Measurements from ENCODE around the gene MX1.

The MX1 gene

GRCh38 chr21:41497008-41497407, 71.0 kb downstream of the MX1 start:
- Mint-ChIP-seq H3K27ac (no peak overlapping the region), H3K4me1 (ENCODE audit: low read depth) (no peaks in the 10 kb centered on the region), H3K9me3 (no peaks in the 10 kb centered on the region), H3K27me3 (peaks cover 14% of the 10 kb centered on the region), H3K36me3 (ENCODE audit: low read depth) (no peaks in the 10 kb centered on the region), H3K4me3 (no peak overlapping the region)
- DNase-seq: no peak

GRCh38 chr21:41497788-41498187, 71.7 kb downstream of the MX1 start:
- no peak overlapping the region for H3K27ac Mint-ChIP-seq
- H3K27me3 Mint-ChIP-seq: peaks cover 19% of the 10 kb centered on the region

GRCh38 chr21:41499920-41500319, 73.9 kb downstream of the MX1 start:
- Mint-ChIP-seq H3K4me1 (ENCODE audit: low read depth) (no peaks in the 10 kb centered on the region), H3K27me3 (peaks cover 29% of the 10 kb centered on the region), H3K4me3 (no peak overlapping the region), H3K27ac (no peak overlapping the region), H3K36me3 (ENCODE audit: low read depth) (no peaks in the 10 kb centered on the region), H3K9me3 (no peaks in the 10 kb centered on the region)
- no peak for DNase-seq

More at GRCh38 chr21:41497788-41498187, 71.7 kb downstream of the MX1 start:
- H3K9me3 Mint-ChIP-seq: no peaks in the 10 kb centered on the region
- no peaks in the 10 kb centered on the region for H3K4me1 Mint-ChIP-seq (ENCODE audit: low read depth)
- no peak for DNase-seq
- no peaks in the 10 kb centered on the region for H3K36me3 Mint-ChIP-seq (ENCODE audit: low read depth)
- H3K4me3 Mint-ChIP-seq: no peak overlapping the region

GRCh38 chr21:41500363-41500762, 74.3 kb downstream of the MX1 start:
- Mint-ChIP-seq H3K9me3 (no peaks in the 10 kb centered on the region), H3K36me3 (ENCODE audit: low read depth) (no peaks in the 10 kb centered on the region), H3K27ac (no peak overlapping the region), H3K27me3 (peaks cover 33% of the 10 kb centered on the region), H3K4me3 (no peak overlapping the region), H3K4me1 (ENCODE audit: low read depth) (no peaks in the 10 kb centered on the region)
- no peak for DNase-seq

- Mint-ChIP-seq H3K4me1 (ENCODE audit: low read depth) (no peaks in the 10 kb centered on the region), H3K36me3 (ENCODE audit: low read depth) (no peaks in the 10 kb centered on the region), H3K9me3 (no peaks in the 10 kb centered on the region), H3K27me3 (peaks cover 38% of the 10 kb centered on the region), H3K27ac (no peak overlapping the region), H3K4me3 (no peak overlapping the region)
- no peak for DNase-seq
Measured at GRCh38 chr21:41500931-41501381, 74.9 kb downstream of the MX1 start.

GRCh38 chr21:41501919-41502318, 75.9 kb downstream of the MX1 start:
- H3K27ac Mint-ChIP-seq: no peak overlapping the region
- DNase-seq: no peak
- peaks cover 48% of the 10 kb centered on the region for H3K27me3 Mint-ChIP-seq
- H3K36me3 Mint-ChIP-seq (ENCODE audit: low read depth): no peaks in the 10 kb centered on the region
- H3K4me3 Mint-ChIP-seq: no peak overlapping the region
- no peaks in the 10 kb centered on the region for H3K9me3 Mint-ChIP-seq
- H3K4me1 Mint-ChIP-seq (ENCODE audit: low read depth): peaks cover 1% of the 10 kb centered on the region

- no peak overlapping the region for H3K4me3 Mint-ChIP-seq
- no peaks in the 10 kb centered on the region for H3K36me3 Mint-ChIP-seq (ENCODE audit: low read depth)
- H3K27ac Mint-ChIP-seq: no peak overlapping the region
- peaks cover 1% of the 10 kb centered on the region for H3K4me1 Mint-ChIP-seq (ENCODE audit: low read depth)
- no peak for DNase-seq
- H3K9me3 Mint-ChIP-seq: no peaks in the 10 kb centered on the region
- peaks cover 50% of the 10 kb centered on the region for H3K27me3 Mint-ChIP-seq
Measured at GRCh38 chr21:41503331-41503730, 77.3 kb downstream of the MX1 start.

GRCh38 chr21:41504030-41504429, 78.0 kb downstream of the MX1 start:
- no peak overlapping the region for H3K4me3 Mint-ChIP-seq
- peaks cover 50% of the 10 kb centered on the region for H3K27me3 Mint-ChIP-seq
- H3K4me1 Mint-ChIP-seq (ENCODE audit: low read depth): peaks cover 1% of the 10 kb centered on the region
- no peak for DNase-seq
- H3K27ac Mint-ChIP-seq: no peak overlapping the region
- H3K9me3 Mint-ChIP-seq: no peaks in the 10 kb centered on the region
- no peaks in the 10 kb centered on the region for H3K36me3 Mint-ChIP-seq (ENCODE audit: low read depth)

- Mint-ChIP-seq H3K36me3 (ENCODE audit: low read depth) (no peaks in the 10 kb centered on the region), H3K4me3 (no peak overlapping the region), H3K4me1 (ENCODE audit: low read depth) (peaks cover 1% of the 10 kb centered on the region), H3K27me3 (peaks cover 61% of the 10 kb centered on the region), H3K9me3 (no peaks in the 10 kb centered on the region), H3K27ac (no peak overlapping the region)
- DNase-seq: no peak
Measured at GRCh38 chr21:41506005-41506594, 80.1 kb downstream of the MX1 start.

GRCh38 chr21:41506611-41507520, 80.8 kb downstream of the MX1 start:
- no peak for DNase-seq
- peaks cover 61% of the 10 kb centered on the region for H3K27me3 Mint-ChIP-seq
- H3K27ac Mint-ChIP-seq: no peak overlapping the region
- H3K36me3 Mint-ChIP-seq (ENCODE audit: low read depth): no peaks in the 10 kb centered on the region
- no peak overlapping the region for H3K4me3 Mint-ChIP-seq
- peaks cover 1% of the 10 kb centered on the region for H3K4me1 Mint-ChIP-seq (ENCODE audit: low read depth)
- H3K9me3 Mint-ChIP-seq: no peaks in the 10 kb centered on the region

- H3K9me3 Mint-ChIP-seq: no peaks in the 10 kb centered on the region
- DNase-seq: no peak
- H3K4me3 Mint-ChIP-seq: no peak within 1 kb of the TSS
- peaks cover 55% of the 10 kb centered on the region for H3K27me3 Mint-ChIP-seq
- H3K36me3 Mint-ChIP-seq (ENCODE audit: low read depth): no peaks in the 10 kb centered on the region
- H3K4me1 Mint-ChIP-seq (ENCODE audit: low read depth): peaks cover 1% of the 10 kb centered on the region
- no peak within 1 kb of the TSS for H3K27ac Mint-ChIP-seq
Measured at GRCh38 chr21:41507521-41508414, 81.7 kb downstream of the MX1 start, which contains the start of gene TMPRSS2. Gene TMPRSS2, minus strand, starts transcription at chr21:41508158. Its CDS starts 10,025 bp downstream, at chr21:41498133.

GRCh38 chr21:41508415-41509144, 82.5 kb downstream of the MX1 start:
- no peak overlapping the region for H3K4me3 Mint-ChIP-seq
- H3K4me1 Mint-ChIP-seq (ENCODE audit: low read depth): peaks cover 1% of the 10 kb centered on the region
- DNase-seq: no peak
- no peak overlapping the region for H3K27ac Mint-ChIP-seq
- H3K27me3 Mint-ChIP-seq: peaks cover 59% of the 10 kb centered on the region
- H3K36me3 Mint-ChIP-seq (ENCODE audit: low read depth): no peaks in the 10 kb centered on the region
- H3K9me3 Mint-ChIP-seq: no peaks in the 10 kb centered on the region
